AG04450 (cell line): ENCODE measurements around the gene CNTN1. TPM values are rescaled to one million over a fixed set of nuclear protein-coding genes. Genes with fewer than 3 reads are reported as not detected.

Experiments
- CTCF ChIA-PET: fragments of 300-600, 350-600 bp; formaldehyde crosslinking; extraction: SDS; loops from one replicate; lab custom pipeline; 2022; ENCODE audit warnings: antibody characterized with exemption, inconsistent platforms; lab: Charles Lee
- POLR2A ChIA-PET: fragments of 350-600 bp; formaldehyde crosslinking; extraction: SDS; loops from one replicate; lab custom pipeline; 2021; ENCODE audit warnings: antibody characterized with exemption, inconsistent platforms; lab: Yijun Ruan, JAX
- DNase-seq: peaks from one replicate; pipeline ENCODE4 v3.0.0-alpha.2; 2011; ENCODE audit warnings: low read depth, low spot score
- H3K27ac ChIP-seq: one replicate; pipeline ENCODE4 v1.5.1; 2012; ENCODE audit warnings: low read depth, low read length, control low read depth
- H3K27me3 ChIP-seq: one replicate; pipeline ENCODE4 v1.6.0; 2012; ENCODE audit warnings: low read length; ENCODE audit not compliant: control insufficient read depth, insufficient read depth
- H3K4me3 ChIP-seq: 2 replicates; pipeline ENCODE4 v1.5.1; 2011; ENCODE audit warnings: mild to moderate bottlenecking, low read depth, low read length, control low read depth
- H3K9me3 ChIP-seq: 2 replicates; pipeline ENCODE4 v1.5.1; 2012; ENCODE audit warnings: low read length; ENCODE audit not compliant: control insufficient read depth, insufficient read depth
- CTCF ChIP-seq: IDR thresholded peaks from 2 replicates; pipeline ENCODE4 v1.5.1; 2011; ENCODE audit warnings: low read depth, low read length, control low read depth, inconsistent platforms
- polyA plus RNA-seq: library from polyadenylated mRNA; depleted of rRNA; stranded (reverse); fragments of >200 nt; gene quantifications from 2 replicates; pipeline ENCODE4 v1.2.3, GENCODE V29; 2011

Gene CNTN1
- polyA plus RNA-seq, 1 experiment, result 0.19 TPM

- ChIA-PET CTCF (no interaction called here), POLR2A (no interaction called here)
- Histone ChIP-seq H3K27me3 (no peaks in the 10 kb centered on the region), H3K27ac (no peak overlapping the region), H3K4me3 (no peak overlapping the region), H3K9me3 (peaks cover 4% of the 10 kb centered on the region)
- TF ChIP-seq CTCF, result no peak
- no peak for DNase-seq
Measured at GRCh38 chr12:40655451-40655850, 36.8 kb upstream of the CNTN1 start.

GRCh38 chr12:40662366-40662765 lies 29.9 kb upstream of the CNTN1 start:
- Histone ChIP-seq H3K9me3 (no peaks in the 10 kb centered on the region), H3K27ac (no peak overlapping the region), H3K27me3 (no peaks in the 10 kb centered on the region), H3K4me3 (no peak overlapping the region)
- ChIA-PET CTCF (no interaction called here), POLR2A (no interaction called here)
- TF ChIP-seq CTCF, result no peak
- DNase-seq, result no peak

GRCh38 chr12:40663781-40664180 lies 28.5 kb upstream of the CNTN1 start:
- no peak for TF ChIP-seq CTCF
- ChIA-PET POLR2A (no interaction called here), CTCF (no interaction called here)
- H3K27me3 ChIP-seq, result no peaks in the 10 kb centered on the region
- no peaks in the 10 kb centered on the region for H3K9me3 ChIP-seq
- no peak overlapping the region for H3K4me3 ChIP-seq
- no peak for DNase-seq
- no peak overlapping the region for H3K27ac ChIP-seq

- no peak overlapping the region for H3K27ac ChIP-seq
- H3K9me3 ChIP-seq, result no peaks in the 10 kb centered on the region
- no peaks in the 10 kb centered on the region for H3K27me3 ChIP-seq
- ChIA-PET CTCF (no interaction called here), POLR2A (no interaction called here)
- TF ChIP-seq CTCF, result no peak
- no peak overlapping the region for H3K4me3 ChIP-seq
- DNase-seq, result no peak
Measured at GRCh38 chr12:40668099-40668529, 24.1 kb upstream of the CNTN1 start.

- TF ChIP-seq CTCF, result no peak
- DNase-seq, result no peak
- Histone ChIP-seq H3K9me3 (no peaks in the 10 kb centered on the region), H3K27ac (no peak overlapping the region), H3K27me3 (no peaks in the 10 kb centered on the region), H3K4me3 (no peak overlapping the region)
- ChIA-PET POLR2A (no interaction called here), CTCF (no interaction called here)
Measured at GRCh38 chr12:40672741-40673271, 19.4 kb upstream of the CNTN1 start.
